Heart left ventricle (tissue), 16 donors: ENCODE results near the gene GNAQ. TPM values are rescaled to one million over a fixed set of nuclear protein-coding genes. Genes with fewer than 3 reads are reported as not detected.

Source experiments
- ATAC-seq, 4 donors: fragments of 200-7000 bp; cut with Tn5 transposase; one replicate each; pipeline ENCODE4 v1.9.1; 2020 to 2022; ENCODE audit warnings: moderate library complexity in 4 of 4, mild to moderate bottlenecking in 3 of 4, moderate number of reproducible peaks in 1 of 4
- DNase-seq, 5 donors: peaks; one replicate each; pipeline ENCODE4 v3.0.0-alpha.2; 2020
- H3K27ac ChIP-seq, 12 donors: fragments of 200-600 bp; sonication (generic) in 4 of 12; one replicate each; pipeline versions ENCODE4 v1.5.0 to v1.8.0; 2016 to 2022; ENCODE audit warnings: mild to moderate bottlenecking in 2 of 12
- H3K27me3 ChIP-seq, 9 donors: fragments of 200-600 bp; sonication (generic) in 2 of 9; one replicate each; pipeline versions ENCODE4 v1.5.1 to v1.8.0; 2016 to 2022; ENCODE audit warnings: mild to moderate bottlenecking in 3 of 9
- H3K36me3 ChIP-seq, 9 donors: fragments of 200-600 bp; sonication (generic) in 2 of 9; one replicate each; pipeline versions ENCODE4 v1.5.0 to v1.8.0; 2018 to 2022; ENCODE audit warnings: mild to moderate bottlenecking in 2 of 9
- H3K4me1 ChIP-seq, 12 donors: fragments of 200-600 bp; sonication (generic) in 4 of 12; one replicate each; pipeline versions ENCODE4 v1.5.0 to v1.8.0; 2016 to 2022; ENCODE audit warnings: mild to moderate bottlenecking in 3 of 12
- H3K4me3 ChIP-seq, 12 donors: fragments of 200-600 bp; sonication (generic) in 4 of 12; one replicate each; pipeline versions ENCODE4 v1.5.0 to v1.8.0; 2017 to 2022; ENCODE audit warnings: mild to moderate bottlenecking in 9 of 12, moderate library complexity in 4 of 12
- H3K9me3 ChIP-seq, 12 donors: fragments of 200-600 bp; sonication (generic) in 4 of 12; one replicate each; pipeline versions ENCODE4 v1.5.0 to v1.8.0; 2016 to 2022; ENCODE audit warnings: mild to moderate bottlenecking in 1 of 12
- CTCF ChIP-seq, 12 donors: fragments of 200-600 bp; sonication (generic) in 4 of 12; IDR thresholded peaks; one replicate each; pipeline versions ENCODE4 v1.5.0 to v1.8.0; 2018 to 2022; ENCODE audit warnings: antibody characterized with exemption in 12 of 12, mild to moderate bottlenecking in 5 of 12
- POLR2A ChIP-seq, 2 donors: fragments of 450-650 bp; IDR thresholded peaks; one replicate each; pipeline ENCODE4 v1.6.1; 2017; ENCODE audit warnings: antibody characterized with exemption in 2 of 2, mild to moderate bottlenecking in 2 of 2, moderate library complexity in 2 of 2
- WGBS, 4 donors: extraction: QIAGEN DNeasy Blood & Tissue Kit in 2 of 4; methylation state at CpG; one replicate each; pipeline versions ENCODE4 v1.1.5 to v1.1.7; 2013 to 2018; 5-methylcytosine and 5-hydroxymethylcytosine counted together
- intact Hi-C, 10 donors: fragments of 100-400 bp; cut with DNase I; formaldehyde crosslinking; loops; one replicate each; pipeline versions ENCODE4 v1.11.1 to v1.14.2; 2022
- polyA plus RNA-seq, 2 donors: library from polyadenylated mRNA; stranded (reverse); fragments of 200-250 nt; gene quantifications; one replicate each; pipeline ENCODE4 v1.2.3, GENCODE V29; 2013
- total RNA-seq, 9 donors: library from RNA; depleted of rRNA in 2 of 9; stranded (reverse); fragments of >200 nt in 2 of 9; fragmentation: NEBNext Ultra II Directional in 3 of 9; extraction: Animal tissue kit (Norgen Biotek cat#: 25700) in 3 of 9; gene quantifications; one replicate each; pipeline versions ENCODE4 v1.1.0 to v1.2.4, GENCODE V29; 2016 to 2023
- donor health status: ischemic (EF 13 %, LVEDD 7.1; RV severe dilation, severe dysfunction).
- donor health status: healthy with polysubstance abuse.
- donor health status: DM: no; HTN: yes; CAD: no.
- donor health status: DM: no; HTN: no; CAD: no.
- donor health status: ischemic (EF 25% LVEDD 6.9; RV normal size, moderate dysfunction).
- donor health status: ischemic (EF 25% LVEDD 5.7; RV mildly dilated, moderate dysfunction).
- donor health status: healthy.
- donor health status: DM: yes; HTN: yes; CAD: no.
- donor health status: ischemic (EF 35%, LVEDD 5.7; RV mildly dilated, moderate dysfunction).
- donor health status: nonischemic (EF 11% LVEDD 7.7; RV severe dilation, severe dysfunction).
- donor health status: DM: yes; HTN: yes; CAD: no.
- donor health status: PGD.
- donor health status: ischemic (EF 29% LVEDD 5.4; RV normal size, mild dysfunction).
- donor health status: nonischemic (EF 23%, LVEDD 6.1; RV moderate dilation, normal function).

Gene GNAQ
- total and polyA plus RNA-seq, 11 donors: 4.8 to 34.1 (median 11.3) TPM

- Histone ChIP-seq H3K9me3 (no peaks in the 10 kb centered on the region), H3K4me3 (no peak overlapping the region), H3K36me3 (peaks cover 0 to 28% (median 3%) of the 10 kb centered on the region in 9 donors), H3K4me1 (peaks cover 0 to 23% (median 8%) of the 10 kb centered on the region in 12 donors), H3K27me3 (no peaks in the 10 kb centered on the region), H3K27ac (no peak overlapping the region)
- intact Hi-C loops: no loop called here
- TF ChIP-seq CTCF (IDR thresholded peaks at IDR 0.05) (no peak), POLR2A (IDR thresholded peaks at IDR 0.05) (no peak)
- no peak for ATAC-seq
- no peak for DNase-seq
- WGBS, 4 donors: 92 to 98% (median 97%) methylated on average over 1 of the region's 1 CpG
Observed at GRCh38 chr9:77811832-77812231, 219.8 kb downstream of the GNAQ start.

- intact Hi-C loops: no loop called here
- DNase-seq (no peak), ATAC-seq (no peak)
- 79 to 95% (median 92%) methylated on average over 4 of the region's 4 CpGs for WGBS, 4 donors
- Histone ChIP-seq H3K36me3 (peaks cover 0 to 28% (median 3%) of the 10 kb centered on the region in 9 donors), H3K4me3 (no peak overlapping the region), H3K4me1 (peaks cover 0 to 25% (median 6%) of the 10 kb centered on the region in 12 donors), H3K27ac (no peak overlapping the region), H3K9me3 (no peaks in the 10 kb centered on the region), H3K27me3 (no peaks in the 10 kb centered on the region)
- TF ChIP-seq CTCF (IDR thresholded peaks at IDR 0.05) (no peak), POLR2A (IDR thresholded peaks at IDR 0.05) (no peak)
Observed at GRCh38 chr9:77810637-77811119, 220.9 kb downstream of the GNAQ start.

GRCh38 chr9:77810047-77810446 is 221.6 kb downstream of the GNAQ start:
- 69 to 92% (median 77%) methylated on average over 1 of the region's 1 CpG for WGBS, 4 donors
- ATAC-seq (no peak), DNase-seq (no peak)
- TF ChIP-seq POLR2A (IDR thresholded peaks at IDR 0.05) (no peak), CTCF (IDR thresholded peaks at IDR 0.05) (no peak)
- intact Hi-C loops: no loop called here
- H3K9me3 ChIP-seq: no peaks in the 10 kb centered on the region
- H3K27me3 ChIP-seq: no peaks in the 10 kb centered on the region
- peaks cover 0 to 25% (median 6%) of the 10 kb centered on the region in 12 donors for H3K4me1 ChIP-seq
- H3K27ac ChIP-seq: no peak overlapping the region
- no peak overlapping the region for H3K4me3 ChIP-seq
- peaks cover 0 to 25% (median 2%) of the 10 kb centered on the region in 9 donors for H3K36me3 ChIP-seq

GRCh38 chr9:77809552-77809951 is 222.1 kb downstream of the GNAQ start:
- WGBS, 4 donors: 93 to 98% (median 97%) methylated on average over 1 of the region's 1 CpG
- Histone ChIP-seq H3K4me3 (no peak overlapping the region), H3K4me1 (peaks cover 0 to 25% (median 6%) of the 10 kb centered on the region in 12 donors), H3K27me3 (no peaks in the 10 kb centered on the region), H3K27ac (no peak overlapping the region), H3K36me3 (peaks cover 0 to 20% (median 0%) of the 10 kb centered on the region in 9 donors), H3K9me3 (no peaks in the 10 kb centered on the region)
- DNase-seq (no peak), ATAC-seq (no peak)
- TF ChIP-seq POLR2A (IDR thresholded peaks at IDR 0.05) (no peak), CTCF (IDR thresholded peaks at IDR 0.05) (no peak)
- intact Hi-C loops: no loop called here
